HL-60 (cell line): Measurements from ENCODE around the gene ZDHHC20.

Experiments
- CTCF ChIP-seq: IDR thresholded peaks from one replicate; pipeline ENCODE4 v1.5.1; 2011; ENCODE audit warnings: low read length, control low read depth, inconsistent platforms; ENCODE audit not compliant: insufficient read depth
- REST ChIP-seq: IDR thresholded peaks from 2 replicates; pipeline ENCODE4 v1.6.1; 2012; ENCODE audit warnings: low read depth; ENCODE audit not compliant: insufficient replicate concordance
- SPI1 ChIP-seq: IDR thresholded peaks from 2 replicates; pipeline ENCODE4 v1.6.1; 2012; ENCODE audit warnings: low read depth, mild to moderate bottlenecking, borderline replicate concordance

- TF ChIP-seq CTCF (peak; percentile 22), SPI1 (no peak), REST (no peak)
Observed at GRCh38 chr13:21478881-21479808, 20.0 kb upstream of the ZDHHC20 start.
